Mucosa of rectum (tissue), 2 donors: Measurements from ENCODE around the gene RSPH1.

Source experiments
- H3K27ac ChIP-seq, 2 donors: one replicate each; pipeline ENCODE4 v1.7.0; 2013; ENCODE audit warnings: inconsistent platforms in 2 of 2, low read depth in 2 of 2, low read length in 2 of 2
- H3K27me3 ChIP-seq, 2 donors: one replicate each; pipeline ENCODE4 v1.7.0; 2013; ENCODE audit warnings: low read length in 2 of 2; ENCODE audit not compliant: control insufficient read depth in 2 of 2, insufficient read depth in 2 of 2
- H3K36me3 ChIP-seq, 2 donors: one replicate each; pipeline ENCODE4 v1.7.0; 2013; ENCODE audit warnings: low read length in 2 of 2; ENCODE audit not compliant: control insufficient read depth in 2 of 2, insufficient read depth in 2 of 2
- H3K4me1 ChIP-seq, 2 donors: one replicate each; pipeline ENCODE4 v1.7.0; 2013; ENCODE audit warnings: low read length in 2 of 2, mild to moderate bottlenecking in 1 of 2; ENCODE audit not compliant: control insufficient read depth in 2 of 2, insufficient read depth in 2 of 2
- H3K4me3 ChIP-seq, 2 donors: one replicate each; pipeline ENCODE4 v1.7.0; 2013; ENCODE audit warnings: low read length in 2 of 2
- H3K9ac ChIP-seq, 2 donors: one replicate each; pipeline ENCODE4 v1.7.0; 2013; ENCODE audit warnings: low read length in 2 of 2, low read depth in 1 of 2, mild to moderate bottlenecking in 1 of 2
- H3K9me3 ChIP-seq, 2 donors: one replicate each; pipeline ENCODE4 v1.7.0; 2013; ENCODE audit warnings: low read length in 2 of 2; ENCODE audit not compliant: control insufficient read depth in 2 of 2
- donor health status: healthy.
- donor health status: Normal muscosa, but diverticular disease.

Gene RSPH1

GRCh38 chr21:42532466-42533181 is 36.6 kb upstream of the RSPH1 start:
- Histone ChIP-seq H3K9ac (no peak overlapping the region), H3K9me3 (no peaks in the 10 kb centered on the region), H3K27ac (no peak overlapping the region), H3K4me3 (no peak overlapping the region), H3K36me3 (peaks cover 43 to 47% of the 10 kb centered on the region in 2 donors), H3K27me3 (no peaks in the 10 kb centered on the region), H3K4me1 (peaks cover 26 to 37% of the 10 kb centered on the region in 2 donors)

GRCh38 chr21:42531771-42532170 is 35.7 kb upstream of the RSPH1 start:
- H3K36me3 ChIP-seq: peaks cover 41 to 42% of the 10 kb centered on the region in 2 donors
- H3K4me3 ChIP-seq: no peak overlapping the region
- peaks cover 34 to 46% of the 10 kb centered on the region in 2 donors for H3K4me1 ChIP-seq
- H3K27ac ChIP-seq: no peak overlapping the region
- no peak overlapping the region for H3K9ac ChIP-seq
- H3K9me3 ChIP-seq: no peaks in the 10 kb centered on the region
- H3K27me3 ChIP-seq: no peaks in the 10 kb centered on the region

GRCh38 chr21:42530167-42530518 is 34.1 kb upstream of the RSPH1 start:
- Histone ChIP-seq H3K9me3 (no peaks in the 10 kb centered on the region), H3K4me1 (peaks cover 40 to 53% of the 10 kb centered on the region in 2 donors), H3K9ac (no peak overlapping the region), H3K4me3 (no peak overlapping the region), H3K27me3 (no peaks in the 10 kb centered on the region), H3K27ac (no peak overlapping the region), H3K36me3 (peaks cover 28 to 31% of the 10 kb centered on the region in 2 donors)

- H3K9me3 ChIP-seq: no peaks in the 10 kb centered on the region
- H3K36me3 ChIP-seq: peaks cover 19 to 20% of the 10 kb centered on the region in 2 donors
- H3K27ac ChIP-seq: peak overlapping the region; percentile 73 to 86
- peak overlapping the region; percentile 48 to 58 for H3K9ac ChIP-seq
- H3K4me1 ChIP-seq: peaks cover 49 to 54% of the 10 kb centered on the region in 2 donors
- no peaks in the 10 kb centered on the region for H3K27me3 ChIP-seq
- peak overlapping the region; percentile 41 to 51 for H3K4me3 ChIP-seq
Measured at GRCh38 chr21:42527489-42528158, 31.6 kb upstream of the RSPH1 start.

- peak overlapping the region in 1 of 2 donors; percentile 51 for H3K4me3 ChIP-seq
- H3K27ac ChIP-seq: peak overlapping the region; percentile 73 to 86
- H3K36me3 ChIP-seq: peaks cover 18 to 23% of the 10 kb centered on the region in 2 donors
- H3K9ac ChIP-seq: peak overlapping the region in 1 of 2 donors; percentile 58
- H3K9me3 ChIP-seq: no peaks in the 10 kb centered on the region
- H3K4me1 ChIP-seq: peaks cover 49 to 53% of the 10 kb centered on the region in 2 donors
- no peaks in the 10 kb centered on the region for H3K27me3 ChIP-seq
Measured at GRCh38 chr21:42527127-42527488, 31.1 kb upstream of the RSPH1 start.

- peak overlapping the region in 1 of 2 donors; percentile 7 for H3K4me3 ChIP-seq
- H3K9ac ChIP-seq: peak overlapping the region in 1 of 2 donors; percentile 54
- H3K27me3 ChIP-seq: no peaks in the 10 kb centered on the region
- H3K4me1 ChIP-seq: peaks cover 49 to 53% of the 10 kb centered on the region in 2 donors
- no peaks in the 10 kb centered on the region for H3K9me3 ChIP-seq
- peaks cover 17 to 28% of the 10 kb centered on the region in 2 donors for H3K36me3 ChIP-seq
- peak overlapping the region; percentile 73 to 86 for H3K27ac ChIP-seq
Measured at GRCh38 chr21:42526379-42526727, 30.3 kb upstream of the RSPH1 start.

GRCh38 chr21:42525676-42526378 is 29.8 kb upstream of the RSPH1 start:
- no peaks in the 10 kb centered on the region for H3K9me3 ChIP-seq
- no peaks in the 10 kb centered on the region for H3K27me3 ChIP-seq
- H3K4me3 ChIP-seq: no peak overlapping the region
- H3K27ac ChIP-seq: peak overlapping the region; percentile 73 to 86
- H3K4me1 ChIP-seq: peaks cover 49 to 53% of the 10 kb centered on the region in 2 donors
- peaks cover 22 to 31% of the 10 kb centered on the region in 2 donors for H3K36me3 ChIP-seq
- H3K9ac ChIP-seq: peak overlapping the region in 1 of 2 donors; percentile 54

GRCh38 chr21:42525029-42525581 is 29.1 kb upstream of the RSPH1 start:
- peak overlapping the region; percentile 19 to 50 for H3K4me3 ChIP-seq

GRCh38 chr21:42524341-42525028 is 28.5 kb upstream of the RSPH1 start:
- Histone ChIP-seq H3K9me3 (no peaks in the 10 kb centered on the region), H3K36me3 (peaks cover 19 to 31% of the 10 kb centered on the region in 2 donors), H3K27ac (peak overlapping the region; percentile 73 to 86), H3K27me3 (no peaks in the 10 kb centered on the region), H3K4me3 (peak overlapping the region; percentile 25 to 50), H3K9ac (peak overlapping the region; percentile 56 to 58), H3K4me1 (peaks cover 49 to 53% of the 10 kb centered on the region in 2 donors)

More at GRCh38 chr21:42525029-42525581, 29.1 kb upstream of the RSPH1 start:
- Histone ChIP-seq H3K4me1 (peaks cover 49 to 53% of the 10 kb centered on the region in 2 donors), H3K9ac (peak overlapping the region; percentile 56 to 58), H3K9me3 (no peaks in the 10 kb centered on the region), H3K36me3 (peaks cover 19 to 31% of the 10 kb centered on the region in 2 donors), H3K27me3 (no peaks in the 10 kb centered on the region), H3K27ac (peak overlapping the region; percentile 73 to 86)
